K562 (cell line): ENCODE data around the gene CDX1. TPM values are rescaled to one million over a fixed set of nuclear protein-coding genes. Genes with fewer than 3 reads are reported as not detected.

ENCODE experiments used
- HMGN3 ChIP-seq: IDR thresholded peaks from 2 replicates; pipeline ENCODE4 v1.6.1; 2011; ENCODE audit warnings: borderline replicate concordance, low read depth, mild to moderate bottlenecking, mixed read lengths, low read length; ENCODE audit not compliant: insufficient read length; ENCODE audit errors: extremely low read depth
- NR4A1 ChIP-seq, 2 experiments: fragments of 250-450 bp in 1 of 2; fragments of 450-650 bp in 1 of 2; sonication (Bioruptor Pico) in 1 of 2; IDR thresholded peaks; 2 replicates each; pipeline versions ENCODE4 v1.4.0 to v1.6.1; 2016 to 2020; ENCODE audit warnings: mild to moderate bottlenecking in 2 of 2, missing compliant biosample characterization in 1 of 2, missing genetic modification characterization in 1 of 2, moderate library complexity in 1 of 2
- TEAD4 ChIP-seq, 2 experiments: sonication (generic) in 1 of 2; formaldehyde crosslinking in 1 of 2; IDR thresholded peaks; 2 replicates each; pipeline versions ENCODE4 v1.6.1 to v1.8.0; 2012 to 2022; ENCODE audit warnings: borderline replicate concordance in 1 of 2, inconsistent platforms in 1 of 2, low read length in 1 of 2, mild to moderate bottlenecking in 1 of 2, missing genetic modification reagents in 1 of 2
- polyA plus RNA-seq, 8 experiments: library from polyadenylated mRNA; depleted of rRNA in 4 of 8; stranded (reverse) in 5 of 8; unstranded in 3 of 8; fragments of >200 nt; fragmentation: Nextera tagmentation in 2 of 8; fragmentation: Illumina TruSeq in 1 of 8; extraction: Ambion mirVana in 2 of 8; extraction: Trizol in 1 of 8; gene quantifications; 2 replicates each; pipeline versions ENCODE4 v1.2.1 to v1.2.3, GENCODE V29; 2011 to 2014; ENCODE audit warnings: inconsistent platforms in 1 of 8, missing spikeins in 1 of 8
- total RNA-seq, 7 experiments: library from RNA; depleted of rRNA in 6 of 7; stranded (reverse); fragments of >200 nt in 6 of 7; fragmentation: Illumina TruSeq in 2 of 7; extraction: Trizol in 2 of 7; gene quantifications; 2 replicates each; pipeline versions ENCODE4 v1.2.1 to v1.2.3, GENCODE V29; 2011 to 2021; ENCODE audit warnings: low replicate concordance in 1 of 7
- TF ChIP-seq, protein P1 (sequence below), 2 experiments: fragments of 450-650 bp in 1 of 2; sonication (generic) in 1 of 2; formaldehyde crosslinking in 1 of 2; IDR thresholded peaks; 2 replicates each; pipeline versions ENCODE4 v1.7.1 to v1.9.0; 2016 to 2022; ENCODE audit warnings: inconsistent platforms in 1 of 2, mild to moderate bottlenecking in 1 of 2, missing genetic modification reagents in 1 of 2
- TF ChIP-seq, protein P2 (sequence below), 2 experiments: fragments of 450-650 bp; IDR thresholded peaks; 2 replicates each; pipeline ENCODE4 v1.6.1; 2016; ENCODE audit warnings: mild to moderate bottlenecking in 2 of 2, borderline replicate concordance in 1 of 2, low read depth in 1 of 2, moderate library complexity in 1 of 2
- TF ChIP-seq, protein P3 (sequence below), 2 experiments: fragments of 450-650 bp in 1 of 2; sonication (generic) in 1 of 2; formaldehyde crosslinking in 1 of 2; IDR thresholded peaks in 1 of 2; conservative IDR thresholded peaks in 1 of 2; 2 replicates each; pipeline versions ENCODE4 v1.6.1 to v1.8.1; 2016 to 2023; ENCODE audit warnings: mild to moderate bottlenecking in 2 of 2, moderate library complexity in 2 of 2, inconsistent platforms in 1 of 2, missing genetic modification reagents in 1 of 2

The CDX1 gene
- total and polyA plus RNA-seq, 9 of the 15 experiments (the other 6 are each of a cell fraction or from before 2014, with no cell fraction given) = 0.06 to 0.16 TPM; not detected in 7

DNA sequence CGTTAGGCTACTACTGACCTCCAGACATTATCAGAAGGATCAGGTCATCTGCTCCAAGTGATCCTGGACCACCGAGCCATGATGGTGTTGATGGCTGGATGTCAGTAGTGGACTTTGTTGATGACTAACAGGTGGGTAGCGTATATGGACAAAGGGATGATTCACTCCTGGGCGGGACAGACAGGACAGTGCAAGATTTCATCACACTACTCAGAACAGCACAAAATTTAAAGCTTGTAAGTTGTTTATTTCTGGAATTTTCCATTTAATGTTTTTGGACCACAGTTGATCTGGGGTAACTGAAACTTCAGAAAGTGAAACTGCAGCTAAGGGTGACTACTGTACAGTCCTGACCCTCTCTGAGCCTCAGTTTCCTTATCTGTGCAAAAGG lies 23.6 kb upstream of the CDX1 start (continued):
- TF ChIP-seq, protein P1, sequence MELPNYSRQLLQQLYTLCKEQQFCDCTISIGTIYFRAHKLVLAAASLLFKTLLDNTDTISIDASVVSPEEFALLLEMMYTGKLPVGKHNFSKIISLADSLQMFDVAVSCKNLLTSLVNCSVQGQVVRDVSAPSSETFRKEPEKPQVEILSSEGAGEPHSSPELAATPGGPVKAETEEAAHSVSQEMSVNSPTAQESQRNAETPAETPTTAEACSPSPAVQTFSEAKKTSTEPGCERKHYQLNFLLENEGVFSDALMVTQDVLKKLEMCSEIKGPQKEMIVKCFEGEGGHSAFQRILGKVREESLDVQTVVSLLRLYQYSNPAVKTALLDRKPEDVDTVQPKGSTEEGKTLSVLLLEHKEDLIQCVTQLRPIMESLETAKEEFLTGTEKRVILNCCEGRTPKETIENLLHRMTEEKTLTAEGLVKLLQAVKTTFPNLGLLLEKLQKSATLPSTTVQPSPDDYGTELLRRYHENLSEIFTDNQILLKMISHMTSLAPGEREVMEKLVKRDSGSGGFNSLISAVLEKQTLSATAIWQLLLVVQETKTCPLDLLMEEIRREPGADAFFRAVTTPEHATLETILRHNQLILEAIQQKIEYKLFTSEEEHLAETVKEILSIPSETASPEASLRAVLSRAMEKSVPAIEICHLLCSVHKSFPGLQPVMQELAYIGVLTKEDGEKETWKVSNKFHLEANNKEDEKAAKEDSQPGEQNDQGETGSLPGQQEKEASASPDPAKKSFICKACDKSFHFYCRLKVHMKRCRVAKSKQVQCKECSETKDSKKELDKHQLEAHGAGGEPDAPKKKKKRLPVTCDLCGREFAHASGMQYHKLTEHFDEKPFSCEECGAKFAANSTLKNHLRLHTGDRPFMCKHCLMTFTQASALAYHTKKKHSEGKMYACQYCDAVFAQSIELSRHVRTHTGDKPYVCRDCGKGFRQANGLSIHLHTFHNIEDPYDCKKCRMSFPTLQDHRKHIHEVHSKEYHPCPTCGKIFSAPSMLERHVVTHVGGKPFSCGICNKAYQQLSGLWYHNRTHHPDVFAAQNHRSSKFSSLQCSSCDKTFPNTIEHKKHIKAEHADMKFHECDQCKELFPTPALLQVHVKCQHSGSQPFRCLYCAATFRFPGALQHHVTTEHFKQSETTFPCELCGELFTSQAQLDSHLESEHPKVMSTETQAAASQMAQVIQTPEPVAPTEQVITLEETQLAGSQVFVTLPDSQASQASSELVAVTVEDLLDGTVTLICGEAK (IDR thresholded peaks at IDR 0.05) = no peak
- TF ChIP-seq, protein P1 (CRISPR knock-in tag; IDR thresholded peaks at IDR 0.05) = no peak
- TF ChIP-seq, protein P2, sequence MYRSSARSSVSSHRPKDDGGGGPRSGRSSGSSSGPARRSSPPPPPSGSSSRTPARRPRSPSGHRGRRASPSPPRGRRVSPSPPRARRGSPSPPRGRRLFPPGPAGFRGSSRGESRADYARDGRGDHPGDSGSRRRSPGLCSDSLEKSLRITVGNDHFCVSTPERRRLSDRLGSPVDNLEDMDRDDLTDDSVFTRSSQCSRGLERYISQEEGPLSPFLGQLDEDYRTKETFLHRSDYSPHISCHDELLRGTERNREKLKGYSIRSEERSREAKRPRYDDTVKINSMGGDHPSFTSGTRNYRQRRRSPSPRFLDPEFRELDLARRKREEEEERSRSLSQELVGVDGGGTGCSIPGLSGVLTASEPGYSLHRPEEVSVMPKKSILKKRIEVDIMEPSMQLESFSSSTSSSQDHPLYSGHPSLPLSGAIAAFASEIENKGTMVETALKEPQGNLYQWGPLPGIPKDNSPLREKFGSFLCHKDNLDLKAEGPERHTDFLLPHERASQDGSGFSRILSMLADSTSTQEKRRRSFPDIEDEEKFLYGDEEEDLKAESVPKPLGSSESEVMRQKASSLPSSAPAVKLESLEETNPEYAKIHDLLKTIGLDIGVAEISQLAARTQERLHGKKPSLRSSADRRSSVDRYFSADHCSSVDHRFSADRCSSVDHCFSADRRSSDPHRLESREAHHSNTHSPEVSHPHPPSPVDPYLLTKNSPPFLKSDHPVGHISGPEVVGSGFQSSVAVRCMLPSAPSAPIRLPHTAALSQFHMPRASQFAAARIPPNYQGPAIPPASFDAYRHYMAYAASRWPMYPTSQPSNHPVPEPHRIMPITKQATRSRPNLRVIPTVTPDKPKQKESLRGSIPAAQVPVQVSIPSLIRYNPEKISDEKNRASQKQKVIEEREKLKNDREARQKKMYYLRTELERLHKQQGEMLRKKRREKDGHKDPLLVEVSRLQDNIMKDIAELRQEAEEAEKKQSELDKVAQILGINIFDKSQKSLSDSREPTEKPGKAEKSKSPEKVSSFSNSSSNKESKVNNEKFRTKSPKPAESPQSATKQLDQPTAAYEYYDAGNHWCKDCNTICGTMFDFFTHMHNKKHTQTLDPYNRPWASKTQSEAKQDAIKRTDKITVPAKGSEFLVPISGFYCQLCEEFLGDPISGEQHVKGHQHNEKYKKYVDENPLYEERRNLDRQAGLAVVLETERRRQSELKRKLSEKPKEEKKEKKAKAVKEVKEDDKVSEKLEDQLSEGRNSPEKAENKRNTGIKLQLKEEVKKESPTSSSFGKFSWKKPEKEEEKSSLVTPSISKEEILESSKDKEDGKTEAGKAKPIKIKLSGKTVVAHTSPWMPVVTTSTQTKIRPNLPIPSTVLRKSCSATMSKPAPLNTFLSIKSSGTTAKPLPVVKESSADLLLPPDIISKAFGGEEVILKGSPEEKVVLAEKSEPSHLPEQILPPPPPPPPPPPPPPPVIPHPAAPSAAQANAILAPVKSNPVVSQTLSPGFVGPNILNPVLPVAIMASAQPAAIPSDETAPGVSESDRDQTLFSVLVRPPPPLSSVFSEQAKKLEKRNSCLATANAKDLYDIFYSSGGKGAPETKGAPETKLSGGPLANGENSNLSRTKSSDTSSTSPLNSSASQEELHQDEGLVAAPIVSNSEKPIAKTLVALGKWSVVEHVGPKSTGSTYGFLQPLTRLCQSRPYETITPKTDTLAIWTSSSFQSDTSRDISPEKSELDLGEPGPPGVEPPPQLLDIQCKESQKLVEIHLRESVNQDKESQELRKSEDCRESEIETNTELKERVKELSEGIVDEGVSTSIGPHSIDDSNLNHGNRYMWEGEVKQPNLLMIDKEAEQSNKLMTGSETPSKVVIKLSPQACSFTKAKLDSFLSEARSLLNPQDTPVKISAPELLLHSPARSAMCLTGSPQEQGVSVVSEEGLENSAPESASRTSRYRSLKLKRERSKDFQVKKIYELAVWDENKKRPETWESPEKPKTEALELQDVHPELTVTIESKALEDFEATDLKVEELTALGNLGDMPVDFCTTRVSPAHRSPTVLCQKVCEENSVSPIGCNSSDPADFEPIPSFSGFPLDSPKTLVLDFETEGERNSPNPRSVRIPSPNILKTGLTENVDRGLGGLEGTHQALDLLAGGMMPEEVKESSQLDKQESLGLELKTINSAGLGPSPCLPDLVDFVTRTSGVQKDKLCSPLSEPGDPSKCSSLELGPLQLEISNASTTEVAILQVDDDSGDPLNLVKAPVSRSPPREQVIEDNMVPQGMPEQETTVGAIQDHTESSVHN (IDR thresholded peaks at IDR 0.05; ENCODE audit: borderline replicate concordance in 1 of 2, low read depth in 1 of 2) = peak in 1 of 2 experiments; percentile 88; a peak in 2 of 4 replicates
- TF ChIP-seq, protein P3, sequence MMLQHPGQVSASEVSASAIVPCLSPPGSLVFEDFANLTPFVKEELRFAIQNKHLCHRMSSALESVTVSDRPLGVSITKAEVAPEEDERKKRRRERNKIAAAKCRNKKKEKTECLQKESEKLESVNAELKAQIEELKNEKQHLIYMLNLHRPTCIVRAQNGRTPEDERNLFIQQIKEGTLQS (IDR thresholded peaks at IDR 0.05) = peak; percentile 98
- TF ChIP-seq, protein P3 (CRISPR knock-in tag; conservative IDR thresholded peaks at IDR 0.05) = peak; percentile 42; the same call in 1 of the 2 replicates
- TF ChIP-seq NR4A1 (CRISPR knock-in tag; IDR thresholded peaks at IDR 0.05) = no peak
- TF ChIP-seq NR4A1 (tag; IDR thresholded peaks at IDR 0.05) = peak; percentile 73; the same call in 1 of the 2 replicates
- TF ChIP-seq TEAD4 (IDR thresholded peaks at IDR 0.05; ENCODE audit: low read length) = no peak
- TF ChIP-seq TEAD4 (CRISPR knock-in tag; IDR thresholded peaks at IDR 0.05; ENCODE audit: borderline replicate concordance) = no peak
- TF ChIP-seq HMGN3 = no peak
